Esophagus squamous epithelium (tissue), 4 donors: Measurements from ENCODE around the gene TLR3.

Source experiments
- POLR2A ChIP-seq, 4 donors: fragments of 450-650 bp; IDR thresholded peaks; one replicate each; pipeline ENCODE4 v1.6.1; 2017; ENCODE audit warnings: antibody characterized with exemption in 4 of 4, mild to moderate bottlenecking in 4 of 4, moderate library complexity in 3 of 4
- TF ChIP-seq, protein P1 (sequence below), 6 experiments: fragments of 450-650 bp in 4 of 6; fragments of 200-600 bp in 2 of 6; sonication (generic) in 2 of 6; IDR thresholded peaks; one replicate each; pipeline ENCODE4 v1.5.1; 2016 to 2019; ENCODE audit warnings: antibody characterized with exemption in 6 of 6, mild to moderate bottlenecking in 4 of 6, moderate library complexity in 4 of 6

DNA sequence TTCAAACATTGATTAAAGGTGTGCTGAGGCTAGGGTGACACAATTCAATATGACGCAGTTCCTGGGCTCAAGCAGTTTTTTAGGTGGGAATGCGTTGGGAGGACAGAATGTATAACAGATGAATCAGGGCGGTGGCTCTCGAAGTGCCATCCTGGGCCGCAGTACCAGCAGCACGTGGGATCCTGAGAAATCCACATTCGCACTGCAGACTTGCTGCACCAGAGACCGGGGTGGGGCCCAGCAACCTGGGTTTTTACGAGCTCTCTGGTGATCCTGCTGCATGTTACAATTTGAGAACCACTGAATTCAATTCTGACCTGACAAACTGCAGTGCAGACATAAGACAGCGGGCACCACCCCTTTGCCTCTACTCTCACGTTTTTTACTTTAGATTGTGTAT, 65.9 kb downstream of the TLR3 start:
- TF ChIP-seq, protein P1, sequence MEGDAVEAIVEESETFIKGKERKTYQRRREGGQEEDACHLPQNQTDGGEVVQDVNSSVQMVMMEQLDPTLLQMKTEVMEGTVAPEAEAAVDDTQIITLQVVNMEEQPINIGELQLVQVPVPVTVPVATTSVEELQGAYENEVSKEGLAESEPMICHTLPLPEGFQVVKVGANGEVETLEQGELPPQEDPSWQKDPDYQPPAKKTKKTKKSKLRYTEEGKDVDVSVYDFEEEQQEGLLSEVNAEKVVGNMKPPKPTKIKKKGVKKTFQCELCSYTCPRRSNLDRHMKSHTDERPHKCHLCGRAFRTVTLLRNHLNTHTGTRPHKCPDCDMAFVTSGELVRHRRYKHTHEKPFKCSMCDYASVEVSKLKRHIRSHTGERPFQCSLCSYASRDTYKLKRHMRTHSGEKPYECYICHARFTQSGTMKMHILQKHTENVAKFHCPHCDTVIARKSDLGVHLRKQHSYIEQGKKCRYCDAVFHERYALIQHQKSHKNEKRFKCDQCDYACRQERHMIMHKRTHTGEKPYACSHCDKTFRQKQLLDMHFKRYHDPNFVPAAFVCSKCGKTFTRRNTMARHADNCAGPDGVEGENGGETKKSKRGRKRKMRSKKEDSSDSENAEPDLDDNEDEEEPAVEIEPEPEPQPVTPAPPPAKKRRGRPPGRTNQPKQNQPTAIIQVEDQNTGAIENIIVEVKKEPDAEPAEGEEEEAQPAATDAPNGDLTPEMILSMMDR (IDR thresholded peaks at IDR 0.05) = no peak
- TF ChIP-seq POLR2A (IDR thresholded peaks at IDR 0.05) = no peak
